ENCODE measurements around the gene ADD1.

DNA sequence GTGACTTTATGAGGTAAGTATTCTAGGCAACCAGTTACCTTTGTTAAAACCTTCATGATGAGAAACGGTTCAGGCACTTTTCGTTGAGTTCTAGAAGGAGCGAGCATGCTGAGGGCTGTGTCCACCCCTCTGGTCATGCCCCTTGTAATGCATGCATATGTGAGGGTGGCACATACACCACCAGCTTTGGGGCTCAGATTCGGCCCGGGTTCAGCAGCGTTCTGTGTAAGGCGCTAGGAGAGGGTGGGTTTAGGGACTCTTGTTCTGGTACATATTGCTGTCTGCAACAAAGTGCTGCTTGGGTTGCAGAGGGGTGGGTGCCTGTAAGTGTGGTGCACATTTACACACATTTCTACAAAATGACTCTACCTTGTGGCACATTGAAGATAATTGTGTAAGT, 65.0 kb downstream of the ADD1 start:
- TF ChIP-seq, protein P1, sequence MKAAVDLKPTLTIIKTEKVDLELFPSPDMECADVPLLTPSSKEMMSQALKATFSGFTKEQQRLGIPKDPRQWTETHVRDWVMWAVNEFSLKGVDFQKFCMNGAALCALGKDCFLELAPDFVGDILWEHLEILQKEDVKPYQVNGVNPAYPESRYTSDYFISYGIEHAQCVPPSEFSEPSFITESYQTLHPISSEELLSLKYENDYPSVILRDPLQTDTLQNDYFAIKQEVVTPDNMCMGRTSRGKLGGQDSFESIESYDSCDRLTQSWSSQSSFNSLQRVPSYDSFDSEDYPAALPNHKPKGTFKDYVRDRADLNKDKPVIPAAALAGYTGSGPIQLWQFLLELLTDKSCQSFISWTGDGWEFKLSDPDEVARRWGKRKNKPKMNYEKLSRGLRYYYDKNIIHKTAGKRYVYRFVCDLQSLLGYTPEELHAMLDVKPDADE (CRISPR knock-in tag; IDR thresholded peaks at IDR 0.05) = no peak
- no peak for TF ChIP-seq HNF4A (CRISPR knock-in tag; IDR thresholded peaks at IDR 0.05)
- TF ChIP-seq ZNF343 (CRISPR knock-in tag; IDR thresholded peaks at IDR 0.05) = no peak
- no peak for TF ChIP-seq FOXJ3 (CRISPR knock-in tag; IDR thresholded peaks at IDR 0.05; ENCODE audit: borderline replicate concordance)
- TF ChIP-seq TAF15 (IDR thresholded peaks at IDR 0.05; ENCODE audit: low read depth, low read length, poor library complexity, severe bottlenecking) = no peak
